ENCODE measurements around the gene DIDO1. TPM values are rescaled to one million over a fixed set of nuclear protein-coding genes. Genes with fewer than 3 reads are reported as not detected.

The DIDO1 gene
- total RNA-seq, 1 donor from 2014 or later, result 58.7 TPM

- no peaks in the 10 kb centered on the region for H3K4me1 ChIP-seq
- no peak overlapping the region for H3K27ac ChIP-seq
- no peaks in the 10 kb centered on the region for H3K27me3 ChIP-seq
- H3K4me3 ChIP-seq, result no peak overlapping the region
- no peak for TF ChIP-seq POLR2AphosphoS5 (IDR thresholded peaks at IDR 0.05; ENCODE audit: insufficient read depth in 1 of 2, low read depth in 1 of 2)
- TF ChIP-seq POLR2A (IDR thresholded peaks at IDR 0.05), result no peak
- TF ChIP-seq, protein P1, sequence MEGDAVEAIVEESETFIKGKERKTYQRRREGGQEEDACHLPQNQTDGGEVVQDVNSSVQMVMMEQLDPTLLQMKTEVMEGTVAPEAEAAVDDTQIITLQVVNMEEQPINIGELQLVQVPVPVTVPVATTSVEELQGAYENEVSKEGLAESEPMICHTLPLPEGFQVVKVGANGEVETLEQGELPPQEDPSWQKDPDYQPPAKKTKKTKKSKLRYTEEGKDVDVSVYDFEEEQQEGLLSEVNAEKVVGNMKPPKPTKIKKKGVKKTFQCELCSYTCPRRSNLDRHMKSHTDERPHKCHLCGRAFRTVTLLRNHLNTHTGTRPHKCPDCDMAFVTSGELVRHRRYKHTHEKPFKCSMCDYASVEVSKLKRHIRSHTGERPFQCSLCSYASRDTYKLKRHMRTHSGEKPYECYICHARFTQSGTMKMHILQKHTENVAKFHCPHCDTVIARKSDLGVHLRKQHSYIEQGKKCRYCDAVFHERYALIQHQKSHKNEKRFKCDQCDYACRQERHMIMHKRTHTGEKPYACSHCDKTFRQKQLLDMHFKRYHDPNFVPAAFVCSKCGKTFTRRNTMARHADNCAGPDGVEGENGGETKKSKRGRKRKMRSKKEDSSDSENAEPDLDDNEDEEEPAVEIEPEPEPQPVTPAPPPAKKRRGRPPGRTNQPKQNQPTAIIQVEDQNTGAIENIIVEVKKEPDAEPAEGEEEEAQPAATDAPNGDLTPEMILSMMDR (IDR thresholded peaks at IDR 0.05), result no peak
- peaks cover 4 to 25% of the 10 kb centered on the region in 2 donors for H3K36me3 ChIP-seq
- no peaks in the 10 kb centered on the region for H3K9me3 ChIP-seq
- no peak for DNase-seq (ENCODE audit: extremely low spot score in 2 of 2)
- intact Hi-C loops (cut with DNase I), result no loop called here
These were observed 41.0 kb downstream of the DIDO1 start for GRCh38 chr20:62885046-62885895.

GRCh38 chr20:62884556-62884955 lies 41.7 kb downstream of the DIDO1 start:
- intact Hi-C loops (cut with DNase I), result no loop called here
- TF ChIP-seq POLR2AphosphoS5 (IDR thresholded peaks at IDR 0.05; ENCODE audit: insufficient read depth in 1 of 2, low read depth in 1 of 2) (no peak), POLR2A (IDR thresholded peaks at IDR 0.05) (no peak)
- TF ChIP-seq, protein P1 (IDR thresholded peaks at IDR 0.05), result no peak
- no peak overlapping the region for H3K27ac ChIP-seq
- H3K36me3 ChIP-seq, result peaks cover 0 to 23% of the 10 kb centered on the region in 2 donors
- DNase-seq (ENCODE audit: extremely low spot score in 2 of 2), result no peak
- H3K27me3 ChIP-seq, result no peaks in the 10 kb centered on the region
- H3K4me3 ChIP-seq, result no peak overlapping the region
- H3K9me3 ChIP-seq, result no peaks in the 10 kb centered on the region
- H3K4me1 ChIP-seq, result no peaks in the 10 kb centered on the region

DNA sequence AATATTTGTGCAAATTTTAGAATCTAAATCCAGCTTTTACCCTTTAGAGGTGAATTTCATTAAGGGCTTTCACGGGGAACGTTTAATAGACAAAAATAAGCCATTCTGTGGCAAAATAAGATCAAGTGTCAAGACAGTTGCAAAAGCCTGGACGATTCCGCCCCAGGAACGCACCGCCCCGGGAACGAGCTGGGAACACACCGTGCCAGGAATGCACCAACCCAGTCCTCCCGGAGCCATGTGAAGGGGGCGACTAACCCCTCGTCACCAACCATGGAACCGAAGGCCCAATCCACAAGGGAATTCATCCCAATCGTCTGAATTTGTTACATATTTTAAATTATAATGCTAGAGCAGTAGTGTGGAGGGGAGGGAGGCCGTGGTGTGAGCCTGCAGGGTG lies 43.9 kb downstream of the DIDO1 start:
- Histone ChIP-seq H3K4me3 (no peak overlapping the region), H3K27ac (no peak overlapping the region), H3K9me3 (no peaks in the 10 kb centered on the region), H3K4me1 (no peaks in the 10 kb centered on the region), H3K27me3 (no peaks in the 10 kb centered on the region), H3K36me3 (peaks cover 0 to 5% of the 10 kb centered on the region in 2 donors)
- TF ChIP-seq POLR2AphosphoS5 (IDR thresholded peaks at IDR 0.05; ENCODE audit: insufficient read depth in 1 of 2, low read depth in 1 of 2), result no peak
- TF ChIP-seq, protein P1 (IDR thresholded peaks at IDR 0.05), result no peak
- no peak for TF ChIP-seq POLR2A (IDR thresholded peaks at IDR 0.05)
- DNase-seq (ENCODE audit: extremely low spot score in 2 of 2), result no peak
- intact Hi-C loops (cut with DNase I), result no loop called here

DNA sequence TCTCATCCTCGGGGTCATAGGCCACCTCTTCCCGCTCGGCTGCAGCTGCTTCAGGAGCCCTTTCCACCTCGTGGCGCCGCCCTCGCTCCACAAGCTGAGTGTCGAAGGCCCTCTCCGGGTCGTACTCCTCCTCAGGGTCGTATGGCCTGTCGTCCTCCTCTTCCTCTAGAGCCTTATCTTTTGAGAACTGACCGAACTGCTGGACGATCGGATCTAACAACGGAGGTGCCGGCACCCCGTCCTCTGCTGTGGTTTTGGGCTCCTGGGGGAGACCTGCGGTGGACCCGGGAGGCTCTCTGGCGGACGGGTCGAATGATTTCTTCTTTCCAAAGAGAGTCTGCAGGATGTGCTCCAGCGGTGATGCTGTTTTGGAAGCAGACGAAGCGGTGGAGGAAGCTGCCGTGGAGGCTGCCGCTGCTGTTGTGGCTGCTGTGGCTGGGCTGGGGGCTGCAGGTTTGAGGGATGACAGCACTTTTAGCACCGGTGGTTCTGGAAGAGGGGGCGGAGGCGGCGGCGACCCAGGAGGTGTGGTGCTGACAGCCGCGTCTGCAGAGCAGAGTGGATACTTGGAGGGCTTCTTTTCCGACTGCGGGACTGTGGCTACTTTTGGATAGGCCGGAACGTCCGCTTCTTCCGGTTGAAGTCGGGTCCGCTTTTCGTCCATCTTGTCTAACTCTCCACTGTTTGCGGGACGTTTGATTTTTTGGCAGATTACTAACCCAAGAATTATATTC lies 44.5 kb downstream of the DIDO1 start:
- Histone ChIP-seq H3K9me3 (no peaks in the 10 kb centered on the region), H3K27me3 (no peaks in the 10 kb centered on the region), H3K4me1 (peaks cover 5% of the 10 kb centered on the region), H3K27ac (no peak overlapping the region), H3K36me3 (peaks cover 0 to 5% of the 10 kb centered on the region in 2 donors), H3K4me3 (no peak overlapping the region)
- no peak for TF ChIP-seq POLR2A (IDR thresholded peaks at IDR 0.05)
- TF ChIP-seq, protein P1 (IDR thresholded peaks at IDR 0.05), result no peak
- TF ChIP-seq POLR2AphosphoS5 (IDR thresholded peaks at IDR 0.05; ENCODE audit: insufficient read depth in 1 of 2, low read depth in 1 of 2), result no peak
- intact Hi-C loops (cut with DNase I), result no loop called here
- no peak for DNase-seq (ENCODE audit: extremely low spot score in 2 of 2)

All from vagina (tissue), 2 donors.